MM.1S (cell line): ENCODE data around the gene APOC3.
"Not testable (repeated sequence)": the region's sequence is repeated elsewhere in the genome, so short reads cannot be mapped to it uniquely, and the experiment has no call there.

Experiments used
- CTCF ChIP-seq: fragments of 300-600 bp; sonication (generic); IDR thresholded peaks from 2 replicates; pipeline ENCODE4 v1.5.1; 2016; ENCODE audit warnings: antibody characterized with exemption, low read length, mixed read lengths
- EZH2 ChIP-seq: fragments of 300-600 bp; sonication (generic); optimal IDR thresholded peaks from 2 replicates; pipeline ENCODE3; 2017; ENCODE audit warnings: low read depth, mild to moderate bottlenecking, antibody characterized with exemption, low read length, mixed read lengths

GRCh38 chr11:116834535-116835041 is 4.9 kb downstream of the APOC3 start:
- TF ChIP-seq EZH2, CTCF: not testable (repeated sequence)
